GM23338 (cell line): ENCODE data around the gene KIAA1217.

Experiments
- CREB1 ChIP-seq: fragments of 250-450 bp; sonication (Bioruptor Pico); IDR thresholded peaks from 2 replicates; pipeline ENCODE4 v1.5.0; 2020; ENCODE audit warnings: low read depth, mild to moderate bottlenecking, moderate library complexity
- CTCF ChIP-seq, 2 experiments: fragments of 200-600 bp in 1 of 2; sonication (generic) in 1 of 2; conservative IDR thresholded peaks; 2 replicates each; pipeline versions ENCODE4 v1.5.1 to v1.6.1; 2016 to 2017; ENCODE audit warnings: antibody characterized with exemption in 2 of 2, low read depth in 2 of 2, mild to moderate bottlenecking in 2 of 2, moderate library complexity in 1 of 2
- ETS1 ChIP-seq: IDR thresholded peaks from 2 replicates; pipeline ENCODE4 v1.6.1; 2016; ENCODE audit warnings: antibody characterized with exemption
- EZH2 ChIP-seq: fragments of 200-600 bp; sonication (generic); IDR thresholded peaks from one replicate; pipeline ENCODE4 v1.8.0; 2017; ENCODE audit warnings: antibody characterized with exemption, mild to moderate bottlenecking, low read depth; ENCODE audit not compliant: unreplicated experiment
- EZH2phosphoT487 ChIP-seq: fragments of 200-600 bp; sonication (generic); IDR thresholded peaks from one replicate; pipeline ENCODE4 v1.8.1; 2018; ENCODE audit warnings: antibody characterized with exemption; ENCODE audit not compliant: unreplicated experiment
- JUNB ChIP-seq: IDR thresholded peaks from one replicate; pipeline ENCODE4 v1.6.1; 2016; ENCODE audit warnings: antibody characterized with exemption; ENCODE audit not compliant: unreplicated experiment
- POLR2AphosphoS5 ChIP-seq: IDR thresholded peaks from 2 replicates; pipeline ENCODE4 v1.6.1; 2016; ENCODE audit warnings: antibody characterized with exemption, low read depth
- REST ChIP-seq: IDR thresholded peaks from one replicate; pipeline ENCODE4 v1.6.1; 2018; ENCODE audit warnings: antibody characterized with exemption; ENCODE audit not compliant: unreplicated experiment
- STAT1 ChIP-seq: IDR thresholded peaks from one replicate; pipeline ENCODE4 v1.6.1; 2016; ENCODE audit warnings: antibody characterized with exemption; ENCODE audit not compliant: unreplicated experiment
- ZNF114 ChIP-seq: fragments of 250-450 bp; sonication (Bioruptor Pico); IDR thresholded peaks from 2 replicates; pipeline ENCODE4 v1.5.0; 2020; ENCODE audit warnings: mild to moderate bottlenecking, moderate library complexity
- ZNF331 ChIP-seq: fragments of 250-450 bp; sonication (Bioruptor Pico); IDR thresholded peaks from 2 replicates; pipeline ENCODE4 v1.5.0; 2020; ENCODE audit warnings: low read depth, mild to moderate bottlenecking, moderate library complexity
- ZNF462 ChIP-seq: fragments of 250-450 bp; sonication (Bioruptor Pico); IDR thresholded peaks from 2 replicates; pipeline ENCODE4 v1.5.0; 2020; ENCODE audit warnings: mild to moderate bottlenecking, moderate library complexity

- TF ChIP-seq POLR2AphosphoS5, result no peak
- TF ChIP-seq CTCF (conservative IDR thresholded peaks at IDR 0.05; ENCODE audit: low read depth in 2 of 2), result no peak
- no peak for TF ChIP-seq EZH2phosphoT487
- no peak for TF ChIP-seq EZH2
- no peak for TF ChIP-seq ZNF114 (CRISPR knock-in tag)
- TF ChIP-seq REST, result no peak
- no peak for TF ChIP-seq ETS1
- TF ChIP-seq JUNB, result no peak
- no peak for TF ChIP-seq CREB1 (CRISPR knock-in tag)
- TF ChIP-seq STAT1, result no peak
- TF ChIP-seq ZNF331 (CRISPR knock-in tag), result no peak
- TF ChIP-seq ZNF462 (CRISPR knock-in tag), result no peak
Observed at GRCh38 chr10:24163485-24163884, 45.5 kb upstream of the KIAA1217 start.
